HG03280 (cell line): ENCODE data around the gene ZBTB16.

Source experiments
- ATAC-seq: cut with Tn5 transposase; IDR thresholded peaks from one replicate; pipeline ENCODE4 v1.9.1; 2021; ENCODE audit warnings: mild to moderate bottlenecking, moderate library complexity; ENCODE audit not compliant: unreplicated experiment

Gene ZBTB16

GRCh38 chr11:114197799-114198500 lies 138.4 kb downstream of the ZBTB16 start:
- ATAC-seq: no peak

- ATAC-seq: no peak
Observed at GRCh38 chr11:114199051-114199450, 139.5 kb downstream of the ZBTB16 start.

- no peak for ATAC-seq
Observed at GRCh38 chr11:114200351-114201133, 141.0 kb downstream of the ZBTB16 start.

GRCh38 chr11:114201219-114201618 lies 141.7 kb downstream of the ZBTB16 start:
- no peak for ATAC-seq

GRCh38 chr11:114202011-114202609 lies 142.6 kb downstream of the ZBTB16 start:
- no peak for ATAC-seq

GRCh38 chr11:114207096-114207495 lies 147.6 kb downstream of the ZBTB16 start:
- ATAC-seq: no peak

GRCh38 chr11:114208377-114208776 lies 148.9 kb downstream of the ZBTB16 start:
- ATAC-seq: no peak

GRCh38 chr11:114209343-114209742 lies 149.8 kb downstream of the ZBTB16 start:
- ATAC-seq: no peak

- no peak for ATAC-seq
Observed at GRCh38 chr11:114209904-114210303, 150.4 kb downstream of the ZBTB16 start.

GRCh38 chr11:114211444-114212121 lies 152.1 kb downstream of the ZBTB16 start:
- no peak for ATAC-seq

- ATAC-seq: no peak
Observed at GRCh38 chr11:114213622-114214021, 154.1 kb downstream of the ZBTB16 start.

- ATAC-seq: no peak
Observed at GRCh38 chr11:114215428-114215827, 155.9 kb downstream of the ZBTB16 start.

GRCh38 chr11:114215871-114216795 lies 156.6 kb downstream of the ZBTB16 start:
- ATAC-seq: no peak

GRCh38 chr11:114216796-114217180 lies 157.3 kb downstream of the ZBTB16 start:
- no peak for ATAC-seq

- no peak for ATAC-seq
Observed at GRCh38 chr11:114218508-114218907, 159.0 kb downstream of the ZBTB16 start.

- no peak for ATAC-seq
Observed at GRCh38 chr11:114219559-114220349, 160.2 kb downstream of the ZBTB16 start.

GRCh38 chr11:114221037-114221436 lies 161.5 kb downstream of the ZBTB16 start:
- ATAC-seq: no peak

GRCh38 chr11:114225661-114226060 lies 166.2 kb downstream of the ZBTB16 start:
- ATAC-seq: no peak

GRCh38 chr11:114226356-114226755 lies 166.8 kb downstream of the ZBTB16 start:
- ATAC-seq: no peak
